ENCODE measurements around the gene R3HDM4. TPM values are rescaled to one million over a fixed set of nuclear protein-coding genes. Genes with fewer than 3 reads are reported as not detected.

R3HDM4 gene
- total and polyA plus RNA-seq, 3 experiments from 2014 or later = 60.7 to 197 (median 65.2) TPM

- Histone ChIP-seq H3K4me1 (ENCODE audit: insufficient read depth, low read length) (peaks cover 13% of the 10 kb centered on the region), H3K9me3 (ENCODE audit: low read length) (no peaks in the 10 kb centered on the region), H3K36me3 (ENCODE audit: insufficient read depth, low read length) (peaks cover 8% of the 10 kb centered on the region), H3K4me3 (ENCODE audit: low read length) (no peak overlapping the region), H3K27me3 (ENCODE audit: insufficient read depth, low read length, poor library complexity, severe bottlenecking) (no peaks in the 10 kb centered on the region), H3K27ac (ENCODE audit: low read depth, low read length) (no peak overlapping the region)
- Mint-ChIP-seq H3K27ac (peak overlapping the region in 3 of 8 donors; percentile 38 to 64 (median 63)), H3K36me3 (peaks cover 0 to 34% (median 4%) of the 10 kb centered on the region in 3 donors), H3K4me3 (peak overlapping the region in 2 of 7 donors; percentile 42 to 58), H3K27me3 (peaks cover 0 to 5% of the 10 kb centered on the region in 2 donors), H3K4me1 (peaks cover 10 to 17% (median 16%) of the 10 kb centered on the region in 3 donors), H3K9me3 (no peaks in the 10 kb centered on the region)
- ChIA-PET CTCF (interaction anchor here (1.2 kb wide), 1 partner anchor 114 kb away, joined by 3 read pairs; the partner anchor contains the start of gene WDR18), POLR2A (no interaction called here)
- DNase-seq = no peak
Observed at GRCh38 chr19:870314-870713, 42.7 kb downstream of the R3HDM4 start.

GRCh38 chr19:869245-870177 lies 43.5 kb downstream of the R3HDM4 start:
- Histone ChIP-seq H3K27me3 (ENCODE audit: insufficient read depth, low read length, poor library complexity, severe bottlenecking) (no peaks in the 10 kb centered on the region), H3K4me3 (ENCODE audit: low read length) (no peak overlapping the region), H3K9me3 (ENCODE audit: low read length) (no peaks in the 10 kb centered on the region), H3K4me1 (ENCODE audit: insufficient read depth, low read length) (peaks cover 13% of the 10 kb centered on the region), H3K27ac (ENCODE audit: low read depth, low read length) (peak overlapping the region; percentile 16), H3K36me3 (ENCODE audit: insufficient read depth, low read length) (peaks cover 8% of the 10 kb centered on the region)
- Mint-ChIP-seq H3K36me3 (peaks cover 0 to 32% (median 4%) of the 10 kb centered on the region in 3 donors), H3K4me3 (peak overlapping the region in 1 of 7 donors; percentile 42), H3K27me3 (peaks cover 0 to 5% of the 10 kb centered on the region in 2 donors), H3K27ac (peak overlapping the region in 2 of 8 donors; percentile 63 to 64), H3K4me1 (peaks cover 10 to 20% (median 18%) of the 10 kb centered on the region in 3 donors), H3K9me3 (no peaks in the 10 kb centered on the region)
- ChIA-PET CTCF (interaction anchor here (1.0 to 1.2 kb wide), 2 partner anchors 13 to 114 kb away, joined by 3 to 4 read pairs; partner anchors contain the start of gene WDR18), POLR2A (no interaction called here)
- DNase-seq = no peak

GRCh38 chr19:868458-869244 lies 44.4 kb downstream of the R3HDM4 start:
- Mint-ChIP-seq H3K4me1 (peaks cover 13 to 25% (median 21%) of the 10 kb centered on the region in 3 donors), H3K9me3 (no peaks in the 10 kb centered on the region), H3K36me3 (peaks cover 0 to 32% (median 4%) of the 10 kb centered on the region in 3 donors), H3K27ac (no peak overlapping the region), H3K27me3 (peaks cover 0 to 5% of the 10 kb centered on the region in 2 donors), H3K4me3 (no peak overlapping the region)
- Histone ChIP-seq H3K4me3 (ENCODE audit: low read length) (no peak overlapping the region), H3K27ac (ENCODE audit: low read depth, low read length) (no peak overlapping the region), H3K4me1 (ENCODE audit: insufficient read depth, low read length) (peaks cover 19% of the 10 kb centered on the region), H3K9me3 (ENCODE audit: low read length) (no peaks in the 10 kb centered on the region), H3K27me3 (ENCODE audit: insufficient read depth, low read length, poor library complexity, severe bottlenecking) (no peaks in the 10 kb centered on the region), H3K36me3 (ENCODE audit: insufficient read depth, low read length) (peaks cover 8% of the 10 kb centered on the region)
- no peak for DNase-seq
- CTCF ChIA-PET = interaction anchor here (1.0 to 6.3 kb wide), 2 partner anchors 12 to 52 kb away, joined by 4 to 107 read pairs; partner anchors contain the start of gene KISS1R
- POLR2A ChIA-PET = no interaction called here

- H3K4me3 ChIP-seq (ENCODE audit: low read length) = no peak overlapping the region
- H3K36me3 Mint-ChIP-seq = peaks cover 0 to 32% (median 4%) of the 10 kb centered on the region in 3 donors
- ChIA-PET CTCF (interaction anchor here (1.0 to 6.3 kb wide), 2 partner anchors 12 to 52 kb away, joined by 4 to 107 read pairs; partner anchors contain the start of gene KISS1R), POLR2A (interaction anchor here (0.8 kb wide), 1 partner anchor 117 kb away, joined by 4 read pairs; no protein-coding TSS in a partner anchor)
- H3K9me3 ChIP-seq (ENCODE audit: low read length) = no peaks in the 10 kb centered on the region
- peaks cover 0 to 5% of the 10 kb centered on the region in 2 donors for H3K27me3 Mint-ChIP-seq
- H3K9me3 Mint-ChIP-seq = no peaks in the 10 kb centered on the region
- H3K4me1 ChIP-seq (ENCODE audit: insufficient read depth, low read length) = peaks cover 21% of the 10 kb centered on the region
- no peak for DNase-seq
- H3K27ac ChIP-seq (ENCODE audit: low read depth, low read length) = no peak overlapping the region
- H3K4me3 Mint-ChIP-seq = no peak overlapping the region
- H3K4me1 Mint-ChIP-seq = peaks cover 19 to 32% (median 24%) of the 10 kb centered on the region in 3 donors
- H3K36me3 ChIP-seq (ENCODE audit: insufficient read depth, low read length) = peaks cover 8% of the 10 kb centered on the region
- peak overlapping the region in 1 of 8 donors; percentile 65 for H3K27ac Mint-ChIP-seq
- no peaks in the 10 kb centered on the region for H3K27me3 ChIP-seq (ENCODE audit: insufficient read depth, low read length, poor library complexity, severe bottlenecking)
Observed at GRCh38 chr19:867855-868457, 45.1 kb downstream of the R3HDM4 start.

- peaks cover 0 to 28% (median 4%) of the 10 kb centered on the region in 3 donors for H3K36me3 Mint-ChIP-seq
- no peak for DNase-seq
- no peaks in the 10 kb centered on the region for H3K9me3 Mint-ChIP-seq
- H3K4me3 ChIP-seq (ENCODE audit: low read length) = no peak overlapping the region
- peaks cover 0 to 4% of the 10 kb centered on the region in 2 donors for H3K27me3 Mint-ChIP-seq
- H3K4me3 Mint-ChIP-seq = no peak overlapping the region
- H3K27me3 ChIP-seq (ENCODE audit: insufficient read depth, low read length, poor library complexity, severe bottlenecking) = no peaks in the 10 kb centered on the region
- no peaks in the 10 kb centered on the region for H3K9me3 ChIP-seq (ENCODE audit: low read length)
- peaks cover 20 to 33% (median 26%) of the 10 kb centered on the region in 3 donors for H3K4me1 Mint-ChIP-seq
- peak overlapping the region in 2 of 8 donors; percentile 65 to 70 for H3K27ac Mint-ChIP-seq
- H3K36me3 ChIP-seq (ENCODE audit: insufficient read depth, low read length) = peaks cover 8% of the 10 kb centered on the region
- CTCF ChIA-PET = interaction anchor here (0.5 to 6.3 kb wide), 2 partner anchors 16 to 53 kb away, joined by 3 to 107 read pairs; partner anchors contain the start of gene KISS1R
- POLR2A ChIA-PET = interaction anchor here (0.8 kb wide), 1 partner anchor 117 kb away, joined by 4 read pairs; no protein-coding TSS in a partner anchor
- no peak overlapping the region for H3K27ac ChIP-seq (ENCODE audit: low read depth, low read length)
- H3K4me1 ChIP-seq (ENCODE audit: insufficient read depth, low read length) = peaks cover 25% of the 10 kb centered on the region
Observed at GRCh38 chr19:867301-867793, 45.7 kb downstream of the R3HDM4 start.

GRCh38 chr19:866769-867300 lies 46.2 kb downstream of the R3HDM4 start:
- no peak overlapping the region for H3K4me3 Mint-ChIP-seq
- peaks cover 0 to 26% (median 4%) of the 10 kb centered on the region in 3 donors for H3K36me3 Mint-ChIP-seq
- Histone ChIP-seq H3K4me3 (ENCODE audit: low read length) (no peak overlapping the region), H3K9me3 (ENCODE audit: low read length) (no peaks in the 10 kb centered on the region), H3K36me3 (ENCODE audit: insufficient read depth, low read length) (peaks cover 8% of the 10 kb centered on the region), H3K27me3 (ENCODE audit: insufficient read depth, low read length, poor library complexity, severe bottlenecking) (no peaks in the 10 kb centered on the region), H3K27ac (ENCODE audit: low read depth, low read length) (no peak overlapping the region), H3K4me1 (ENCODE audit: insufficient read depth, low read length) (peaks cover 20% of the 10 kb centered on the region)
- POLR2A ChIA-PET = interaction anchor here (0.8 kb wide), 1 partner anchor 118 kb away, joined by 4 read pairs; no protein-coding TSS in a partner anchor
- peaks cover 20 to 28% (median 24%) of the 10 kb centered on the region in 3 donors for H3K4me1 Mint-ChIP-seq
- CTCF ChIA-PET = interaction anchor here (0.5 to 6.3 kb wide), 2 partner anchors 16 to 53 kb away, joined by 3 to 107 read pairs; partner anchors contain the start of gene KISS1R
- H3K9me3 Mint-ChIP-seq = no peaks in the 10 kb centered on the region
- no peak overlapping the region for H3K27ac Mint-ChIP-seq
- H3K27me3 Mint-ChIP-seq = peaks cover 0 to 4% of the 10 kb centered on the region in 2 donors
- DNase-seq = no peak

- POLR2A ChIA-PET = interaction anchor here (0.6 to 2.6 kb wide), 12 partner anchors 9 to 406 kb away, joined by 3 to 18 read pairs (median 6); partner anchors contain the start of genes CIRBP, MED16, RNU6-9 and WDR18
- no peaks in the 10 kb centered on the region for H3K36me3 ChIP-seq (ENCODE audit: insufficient read depth, low read length)
- peaks cover 13% of the 10 kb centered on the region for H3K27me3 ChIP-seq (ENCODE audit: insufficient read depth, low read length, poor library complexity, severe bottlenecking)
- peak overlapping the region; percentile 66 to 86 (median 74) for H3K4me3 Mint-ChIP-seq
- no peak for DNase-seq
- peaks cover 4 to 5% of the 10 kb centered on the region in 2 donors for H3K27me3 Mint-ChIP-seq
- H3K4me3 ChIP-seq (ENCODE audit: low read length) = peak overlapping the region; percentile 19
- no peaks in the 10 kb centered on the region for H3K9me3 ChIP-seq (ENCODE audit: low read length)
- peaks cover 24% of the 10 kb centered on the region for H3K4me1 ChIP-seq (ENCODE audit: insufficient read depth, low read length)
- CTCF ChIA-PET = interaction anchor here (0.6 to 6.3 kb wide), 36 partner anchors 9 to 381 kb away, joined by 3 to 107 read pairs (median 4); partner anchors contain the start of genes KISS1R, MED16, R3HDM4 and RNU6-2
- H3K9me3 Mint-ChIP-seq = no peaks in the 10 kb centered on the region
- peaks cover 0 to 8% (median 3%) of the 10 kb centered on the region in 3 donors for H3K36me3 Mint-ChIP-seq
- H3K27ac ChIP-seq (ENCODE audit: low read depth, low read length) = no peak overlapping the region
- H3K27ac Mint-ChIP-seq = peak overlapping the region in 5 of 8 donors; percentile 23 to 94 (median 58)
- H3K4me1 Mint-ChIP-seq = peaks cover 15 to 24% (median 17%) of the 10 kb centered on the region in 3 donors
Observed at GRCh38 chr19:863315-863620, 49.8 kb downstream of the R3HDM4 start.
